HCT116 (cell line): ENCODE measurements around the gene PRKN.

ENCODE experiments used
- CEBPB ChIP-seq: IDR thresholded peaks from 2 replicates; pipeline ENCODE4 v1.6.1; 2012; ENCODE audit warnings: low read depth
- EGR1 ChIP-seq: IDR thresholded peaks from 2 replicates; pipeline ENCODE4 v1.6.1; 2012; ENCODE audit warnings: low read depth
- EZH2 ChIP-seq: fragments of 200-600 bp; sonication (generic); IDR thresholded peaks from 2 replicates; pipeline ENCODE4 v1.6.1; 2017; ENCODE audit warnings: antibody characterized with exemption, mixed run types
- EZH2phosphoT487 ChIP-seq: fragments of 200-600 bp; IDR thresholded peaks from 2 replicates; pipeline ENCODE4 v1.6.1; 2018; ENCODE audit warnings: antibody characterized with exemption, borderline replicate concordance
- POLR2A ChIP-seq: IDR thresholded peaks from 2 replicates; pipeline ENCODE4 v1.7.0; 2011; ENCODE audit warnings: borderline replicate concordance; ENCODE audit not compliant: insufficient read depth, insufficient read length; ENCODE audit errors: extremely low read depth
- POLR2AphosphoS5 ChIP-seq: IDR thresholded peaks from 2 replicates; pipeline ENCODE4 v1.6.1; 2011; ENCODE audit warnings: mild to moderate bottlenecking, low read depth, low read length, moderate library complexity
- SRF ChIP-seq: IDR thresholded peaks from 2 replicates; pipeline ENCODE4 v1.6.1; 2012; ENCODE audit warnings: low read depth
- YY1 ChIP-seq: IDR thresholded peaks from 2 replicates; pipeline ENCODE4 v1.6.1; 2011; ENCODE audit warnings: low read length, low read depth, moderate library complexity, mild to moderate bottlenecking; ENCODE audit not compliant: insufficient replicate concordance; ENCODE audit errors: extremely low read depth
- TF ChIP-seq, protein P1 (sequence below), 3 experiments: fragments of 200-600 bp in 1 of 3; sonication (generic) in 1 of 3; IDR thresholded peaks in 2 of 3; conservative IDR thresholded peaks in 1 of 3; 2 replicates each; pipeline ENCODE4 v1.5.1; 2012 to 2017; ENCODE audit warnings: low read depth in 2 of 3, low read length in 2 of 3, antibody characterized with exemption in 1 of 3, borderline replicate concordance in 1 of 3, control low read depth in 1 of 3, mild to moderate bottlenecking in 1 of 3, mixed read lengths in 1 of 3, mixed run types in 1 of 3, moderate library complexity in 1 of 3; ENCODE audit not compliant: insufficient read depth in 1 of 3

DNA sequence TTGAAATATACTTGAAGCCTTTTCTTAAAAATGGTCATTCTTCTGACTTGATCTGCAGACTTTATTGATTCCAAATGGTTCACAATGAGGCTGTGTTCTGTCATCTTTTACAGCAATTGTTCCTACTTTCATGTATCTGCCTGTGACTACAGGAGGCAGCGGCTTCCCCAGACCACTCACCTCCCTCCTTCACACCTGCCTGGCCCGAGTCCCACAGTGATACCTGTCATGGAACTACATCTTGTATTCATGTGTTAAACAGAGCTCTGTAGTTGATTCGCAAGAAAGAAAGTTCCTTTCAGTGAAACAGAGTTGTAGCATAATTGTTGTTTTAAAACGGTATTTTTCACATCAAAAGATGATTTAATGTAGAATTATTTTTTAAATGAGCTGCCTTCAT, 780.2 kb downstream of the PRKN start:
- TF ChIP-seq, protein P1, sequence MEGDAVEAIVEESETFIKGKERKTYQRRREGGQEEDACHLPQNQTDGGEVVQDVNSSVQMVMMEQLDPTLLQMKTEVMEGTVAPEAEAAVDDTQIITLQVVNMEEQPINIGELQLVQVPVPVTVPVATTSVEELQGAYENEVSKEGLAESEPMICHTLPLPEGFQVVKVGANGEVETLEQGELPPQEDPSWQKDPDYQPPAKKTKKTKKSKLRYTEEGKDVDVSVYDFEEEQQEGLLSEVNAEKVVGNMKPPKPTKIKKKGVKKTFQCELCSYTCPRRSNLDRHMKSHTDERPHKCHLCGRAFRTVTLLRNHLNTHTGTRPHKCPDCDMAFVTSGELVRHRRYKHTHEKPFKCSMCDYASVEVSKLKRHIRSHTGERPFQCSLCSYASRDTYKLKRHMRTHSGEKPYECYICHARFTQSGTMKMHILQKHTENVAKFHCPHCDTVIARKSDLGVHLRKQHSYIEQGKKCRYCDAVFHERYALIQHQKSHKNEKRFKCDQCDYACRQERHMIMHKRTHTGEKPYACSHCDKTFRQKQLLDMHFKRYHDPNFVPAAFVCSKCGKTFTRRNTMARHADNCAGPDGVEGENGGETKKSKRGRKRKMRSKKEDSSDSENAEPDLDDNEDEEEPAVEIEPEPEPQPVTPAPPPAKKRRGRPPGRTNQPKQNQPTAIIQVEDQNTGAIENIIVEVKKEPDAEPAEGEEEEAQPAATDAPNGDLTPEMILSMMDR (IDR thresholded peaks at IDR 0.05 in 2 of 3, conservative IDR thresholded peaks at IDR 0.05 in 1 of 3; ENCODE audit: borderline replicate concordance in 1 of 3, insufficient read depth in 1 of 3, low read depth in 2 of 3, low read length in 2 of 3): no peak
- TF ChIP-seq EGR1 (no peak), POLR2A (no peak), POLR2AphosphoS5 (no peak), EZH2phosphoT487 (no peak), YY1 (no peak), EZH2 (no peak), CEBPB (no peak), SRF (no peak)
